ENCODE data around the gene INVS.

DNA sequence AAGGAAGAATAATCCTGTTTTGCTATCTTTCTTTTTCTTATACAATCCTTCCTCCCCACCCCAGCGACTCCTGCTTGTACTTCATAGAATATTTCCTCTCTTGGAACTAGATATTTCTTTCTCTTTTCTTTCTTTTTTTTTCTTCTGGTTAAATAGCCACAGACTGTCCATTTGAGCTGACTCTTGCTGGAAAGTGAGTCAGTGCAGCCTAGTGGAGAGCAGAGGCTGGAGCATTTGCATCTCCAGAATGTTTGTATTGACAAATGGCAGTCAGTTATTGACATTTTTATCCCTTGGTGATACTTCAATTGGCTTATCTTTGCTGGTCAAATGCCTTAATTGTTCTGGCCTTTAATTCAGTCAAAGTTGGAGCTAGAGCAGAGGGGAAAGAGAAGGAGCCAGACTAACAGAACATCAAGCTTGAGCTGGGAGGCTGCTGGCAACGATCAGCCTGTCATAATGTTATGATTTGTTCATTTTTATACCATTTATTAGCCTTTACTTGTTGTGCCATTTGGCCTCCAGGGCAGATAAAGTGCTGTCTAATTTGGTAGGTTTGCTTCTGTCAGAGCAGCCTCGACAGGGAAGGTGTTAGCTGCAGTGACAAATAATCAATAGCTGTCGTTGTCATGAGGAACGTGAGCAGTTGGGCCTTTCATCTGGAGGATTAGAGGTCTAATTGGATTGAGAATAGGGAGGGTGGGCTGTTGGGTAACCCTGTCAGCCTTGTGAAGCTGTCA, 69.0 kb downstream of the INVS start:
- TF ChIP-seq, protein P1, sequence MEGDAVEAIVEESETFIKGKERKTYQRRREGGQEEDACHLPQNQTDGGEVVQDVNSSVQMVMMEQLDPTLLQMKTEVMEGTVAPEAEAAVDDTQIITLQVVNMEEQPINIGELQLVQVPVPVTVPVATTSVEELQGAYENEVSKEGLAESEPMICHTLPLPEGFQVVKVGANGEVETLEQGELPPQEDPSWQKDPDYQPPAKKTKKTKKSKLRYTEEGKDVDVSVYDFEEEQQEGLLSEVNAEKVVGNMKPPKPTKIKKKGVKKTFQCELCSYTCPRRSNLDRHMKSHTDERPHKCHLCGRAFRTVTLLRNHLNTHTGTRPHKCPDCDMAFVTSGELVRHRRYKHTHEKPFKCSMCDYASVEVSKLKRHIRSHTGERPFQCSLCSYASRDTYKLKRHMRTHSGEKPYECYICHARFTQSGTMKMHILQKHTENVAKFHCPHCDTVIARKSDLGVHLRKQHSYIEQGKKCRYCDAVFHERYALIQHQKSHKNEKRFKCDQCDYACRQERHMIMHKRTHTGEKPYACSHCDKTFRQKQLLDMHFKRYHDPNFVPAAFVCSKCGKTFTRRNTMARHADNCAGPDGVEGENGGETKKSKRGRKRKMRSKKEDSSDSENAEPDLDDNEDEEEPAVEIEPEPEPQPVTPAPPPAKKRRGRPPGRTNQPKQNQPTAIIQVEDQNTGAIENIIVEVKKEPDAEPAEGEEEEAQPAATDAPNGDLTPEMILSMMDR (IDR thresholded peaks at IDR 0.05) = no peak
- TF ChIP-seq POLR2A (IDR thresholded peaks at IDR 0.05) = no peak

Measured in testis (tissue), 2 donors.